HG03175 (cell line): Measurements from ENCODE around the gene ANKRD6.
"Not testable (repeated sequence)": the region's sequence is repeated elsewhere in the genome, so short reads cannot be mapped to it uniquely, and the experiment has no call there.

Experiments used
- ATAC-seq: cut with Tn5 transposase; IDR thresholded peaks from one replicate; pipeline ENCODE4 v1.9.1; 2021; ENCODE audit warnings: mild to moderate bottlenecking, moderate library complexity; ENCODE audit not compliant: unreplicated experiment

Gene ANKRD6

GRCh38 chr6:89641581-89641980 is 208.6 kb downstream of the ANKRD6 start:
- not testable (repeated sequence) for ATAC-seq

- ATAC-seq, result no peak
These were observed 210.0 kb downstream of the ANKRD6 start for GRCh38 chr6:89642956-89643355.

- no peak for ATAC-seq
These were observed 210.5 kb downstream of the ANKRD6 start for GRCh38 chr6:89643406-89643805.

GRCh38 chr6:89644864-89645263 is 211.9 kb downstream of the ANKRD6 start:
- ATAC-seq, result no peak

- ATAC-seq, result no peak
These were observed 216.7 kb downstream of the ANKRD6 start for GRCh38 chr6:89649682-89650081.

- ATAC-seq, result no peak
These were observed 217.6 kb downstream of the ANKRD6 start for GRCh38 chr6:89650579-89650978.

GRCh38 chr6:89655122-89655521 is 222.2 kb downstream of the ANKRD6 start:
- no peak for ATAC-seq

- no peak for ATAC-seq
These were observed 224.7 kb downstream of the ANKRD6 start for GRCh38 chr6:89657445-89658158.

GRCh38 chr6:89660981-89661380 is 228.0 kb downstream of the ANKRD6 start:
- no peak for ATAC-seq

GRCh38 chr6:89661559-89661958 is 228.6 kb downstream of the ANKRD6 start:
- no peak for ATAC-seq

- ATAC-seq, result no peak
These were observed 229.8 kb downstream of the ANKRD6 start for GRCh38 chr6:89662659-89663223.

GRCh38 chr6:89667872-89668556 is 235.1 kb downstream of the ANKRD6 start:
- ATAC-seq, result no peak

- no peak for ATAC-seq
These were observed 236.1 kb downstream of the ANKRD6 start for GRCh38 chr6:89669002-89669401.

GRCh38 chr6:89670935-89671565 is 238.1 kb downstream of the ANKRD6 start:
- ATAC-seq, result no peak

GRCh38 chr6:89675949-89676748 is 243.2 kb downstream of the ANKRD6 start:
- no peak for ATAC-seq

GRCh38 chr6:89678531-89678930 is 245.6 kb downstream of the ANKRD6 start:
- ATAC-seq, result no peak

- ATAC-seq, result no peak
These were observed 246.5 kb downstream of the ANKRD6 start for GRCh38 chr6:89679215-89680120.

GRCh38 chr6:89680150-89680549 is 247.2 kb downstream of the ANKRD6 start:
- no peak for ATAC-seq

- no peak for ATAC-seq
These were observed 247.6 kb downstream of the ANKRD6 start for GRCh38 chr6:89680551-89680950.
